ENCODE data around the gene SH2B3.
"Not testable (repeated sequence)": the region's sequence is repeated elsewhere in the genome, so short reads cannot be mapped to it uniquely, and the experiment has no call there.

SH2B3 gene

GRCh38 chr12:111405859-111406473 lies at the start of gene SH2B3:
TSS of gene SH2B3 (plus strand) at chr12:111405923. CDS start at chr12:111418146, 12,223 bp downstream.
- peak in 1 of 3 donors; percentile 55 for DNase-seq (ENCODE audit: low read depth in 2 of 3, low spot score in 1 of 3)

DNA sequence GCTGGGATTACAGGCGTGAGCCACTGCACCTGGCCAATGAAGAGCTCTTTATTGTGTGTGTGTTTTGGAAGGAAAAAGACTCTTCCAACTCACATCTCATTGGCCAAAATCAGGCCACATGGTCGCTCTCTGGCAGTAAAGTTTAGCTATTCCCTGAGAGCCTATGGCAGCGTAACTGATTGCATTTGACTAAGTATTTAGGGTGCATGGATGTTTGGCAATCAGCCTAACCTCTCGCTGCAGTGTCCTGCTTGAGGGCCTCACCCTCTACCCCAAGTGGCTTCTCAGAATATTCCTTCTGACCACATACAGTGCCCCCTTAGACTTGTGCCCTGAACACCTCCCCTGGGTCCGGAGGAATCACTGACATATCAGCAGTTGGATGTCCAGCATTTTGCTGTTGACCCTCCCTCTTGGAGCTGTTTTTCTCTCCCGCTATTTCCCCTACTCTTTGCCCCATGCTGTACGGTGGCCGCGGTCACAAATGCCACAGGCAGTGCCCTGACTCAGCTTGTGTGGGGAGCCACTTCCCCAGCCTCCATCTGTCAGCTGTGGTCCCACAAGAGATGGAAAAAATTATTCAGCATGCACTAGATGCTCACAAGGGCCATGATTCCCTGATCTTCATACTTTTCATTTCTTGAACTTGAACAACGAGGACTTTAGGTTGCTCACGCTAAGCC lies 46.4 kb upstream of the SH2B3 start:
- peak; percentile 44 to 47 (median 46) for DNase-seq (ENCODE audit: low read depth in 2 of 3, low spot score in 1 of 3)

- no peak for DNase-seq (ENCODE audit: low read depth in 2 of 3, low spot score in 1 of 3)
These were observed 45.8 kb upstream of the SH2B3 start for GRCh38 chr12:111359914-111360276.

DNA sequence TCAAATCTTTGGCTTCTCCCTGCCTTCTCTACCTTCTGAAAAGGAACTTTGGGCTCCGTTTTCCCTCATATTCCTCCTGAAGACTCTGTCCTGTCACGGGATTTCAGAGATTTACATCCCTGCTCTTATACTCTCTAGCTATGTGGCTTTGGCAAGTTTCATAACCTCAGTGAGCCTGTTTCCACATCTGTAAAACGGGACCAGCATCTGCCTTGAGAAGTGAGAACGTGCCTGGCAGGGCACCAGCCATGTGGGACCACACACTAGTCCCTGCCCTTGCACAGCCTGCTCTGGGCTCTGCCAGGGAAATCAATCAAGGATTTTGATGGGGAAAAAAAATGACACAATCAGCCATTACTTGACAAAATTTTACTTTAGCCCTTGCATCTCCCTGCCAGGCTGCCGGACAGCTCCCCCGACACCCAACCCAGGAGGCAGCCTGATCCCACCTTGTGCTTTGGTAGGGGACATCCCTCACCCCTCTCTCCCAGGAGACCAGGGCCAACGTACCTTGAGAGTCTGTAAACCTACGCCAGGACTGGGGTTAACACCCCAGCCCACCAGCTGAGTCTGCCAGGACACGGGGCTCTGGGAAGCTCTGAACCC lies 45.3 kb upstream of the SH2B3 start:
- no peak for DNase-seq (ENCODE audit: low read depth in 2 of 3, low spot score in 1 of 3)

GRCh38 chr12:111361073-111361716 lies 44.5 kb upstream of the SH2B3 start:
- no peak for DNase-seq (ENCODE audit: low read depth in 2 of 3, low spot score in 1 of 3)

GRCh38 chr12:111361717-111362576 lies 43.8 kb upstream of the SH2B3 start:
- no peak for DNase-seq (ENCODE audit: low read depth in 2 of 3, low spot score in 1 of 3)

- no peak for DNase-seq (ENCODE audit: low read depth in 2 of 3, low spot score in 1 of 3)
These were observed 42.8 kb upstream of the SH2B3 start for GRCh38 chr12:111362687-111363475.

GRCh38 chr12:111363578-111363977 lies 42.1 kb upstream of the SH2B3 start:
- DNase-seq (ENCODE audit: low read depth in 2 of 3, low spot score in 1 of 3) = no peak

DNA sequence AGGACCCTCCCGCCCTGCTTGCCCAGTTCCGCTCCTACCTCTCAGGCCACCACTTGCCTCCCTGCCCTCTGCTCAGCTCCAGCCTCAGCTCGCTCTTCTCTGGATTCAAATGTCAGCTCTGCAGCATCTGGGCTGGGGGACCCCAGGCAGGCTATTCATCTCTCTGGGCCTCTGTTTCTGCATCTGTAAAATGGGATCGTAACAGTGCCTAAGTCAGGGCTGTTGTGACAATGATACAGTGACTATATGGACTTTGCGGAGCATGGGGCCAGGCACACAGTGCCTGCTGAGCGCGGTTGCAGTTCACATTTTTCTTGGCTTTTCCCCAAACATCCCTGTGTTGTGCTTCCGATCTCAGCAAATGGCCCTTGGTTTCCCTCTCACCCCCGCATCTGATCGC lies 39.6 kb upstream of the SH2B3 start:
- DNase-seq (ENCODE audit: low read depth in 2 of 3, low spot score in 1 of 3) = no peak

GRCh38 chr12:111366583-111366982 lies 39.1 kb upstream of the SH2B3 start:
- DNase-seq (ENCODE audit: low read depth in 2 of 3, low spot score in 1 of 3) = no peak

- no peak for DNase-seq (ENCODE audit: low read depth in 2 of 3, low spot score in 1 of 3)
These were observed 38.0 kb upstream of the SH2B3 start for GRCh38 chr12:111367661-111368221.

DNA sequence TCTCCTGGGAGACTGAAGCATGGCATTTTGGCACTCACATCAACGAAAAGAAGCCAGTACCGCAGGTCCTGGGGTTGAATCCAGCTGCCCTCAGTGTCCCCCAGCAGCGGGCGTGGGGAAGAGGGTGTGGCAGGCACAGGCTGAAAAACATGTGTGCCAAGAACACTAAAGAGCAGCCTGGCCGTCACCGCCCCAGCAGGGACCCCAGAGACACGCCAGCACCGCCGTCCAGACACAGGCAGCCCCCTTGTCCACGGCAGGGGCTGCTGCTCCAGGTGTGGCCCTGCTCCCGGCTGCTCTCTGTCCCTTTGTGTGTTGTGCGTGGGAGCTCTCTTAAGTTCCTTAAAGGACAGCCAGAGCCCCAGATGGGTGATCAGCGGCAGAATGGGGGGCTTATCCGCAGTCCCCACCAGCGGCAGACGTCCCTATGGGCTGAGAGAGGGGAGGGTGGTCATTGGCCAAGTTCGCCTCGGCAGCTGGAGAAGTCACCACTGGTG lies 37.4 kb upstream of the SH2B3 start:
- no peak for DNase-seq (ENCODE audit: low read depth in 2 of 3, low spot score in 1 of 3)

DNA sequence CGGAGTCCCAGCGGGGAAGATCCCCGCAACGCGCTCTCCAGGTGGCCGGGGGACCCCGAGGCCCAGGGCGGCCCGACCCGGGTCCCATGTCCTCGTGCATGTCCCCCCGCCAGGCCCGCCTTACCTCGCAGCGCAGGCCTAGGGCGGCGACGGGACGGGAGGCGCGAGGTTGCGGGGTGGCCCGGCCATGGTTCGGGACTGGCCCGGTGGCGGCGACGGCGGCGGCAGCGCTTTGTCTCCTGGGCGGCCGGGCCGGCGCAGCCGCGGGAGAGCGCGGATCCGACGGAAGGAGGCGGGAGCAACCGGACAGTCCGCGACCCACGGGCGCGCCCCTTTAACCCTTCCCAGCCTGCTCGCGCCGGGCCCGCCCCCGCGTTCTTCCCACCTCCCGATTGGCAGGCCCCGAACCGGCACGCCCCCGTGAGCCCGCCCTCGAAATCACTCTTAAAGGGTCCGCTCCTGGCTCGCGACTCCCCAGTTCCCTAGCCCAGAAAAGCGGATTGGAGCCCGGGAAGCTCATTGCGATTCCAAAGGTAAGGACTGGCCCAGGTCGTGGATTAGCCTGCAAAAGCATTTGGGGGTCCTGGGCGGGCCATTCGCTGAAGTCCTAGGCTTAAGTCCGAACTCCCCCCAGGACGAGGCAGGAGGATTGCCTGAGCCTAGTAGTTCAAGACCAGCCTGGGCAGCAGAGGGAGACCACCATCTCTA lies 36.8 kb upstream of the SH2B3 start, which contains the start of gene PHETA1:
TSS of gene PHETA1 (minus strand) at position 308 of the 708 bp plus-strand sequence. CDS start 5,668 bp downstream, outside the sequence.
- DNase-seq (ENCODE audit: low read depth in 2 of 3, low spot score in 1 of 3) = peak; percentile 62 to 81 (median 74)

GRCh38 chr12:111369496-111370220 lies 36.1 kb upstream of the SH2B3 start:
- DNase-seq (ENCODE audit: low read depth in 2 of 3, low spot score in 1 of 3) = no peak

DNA sequence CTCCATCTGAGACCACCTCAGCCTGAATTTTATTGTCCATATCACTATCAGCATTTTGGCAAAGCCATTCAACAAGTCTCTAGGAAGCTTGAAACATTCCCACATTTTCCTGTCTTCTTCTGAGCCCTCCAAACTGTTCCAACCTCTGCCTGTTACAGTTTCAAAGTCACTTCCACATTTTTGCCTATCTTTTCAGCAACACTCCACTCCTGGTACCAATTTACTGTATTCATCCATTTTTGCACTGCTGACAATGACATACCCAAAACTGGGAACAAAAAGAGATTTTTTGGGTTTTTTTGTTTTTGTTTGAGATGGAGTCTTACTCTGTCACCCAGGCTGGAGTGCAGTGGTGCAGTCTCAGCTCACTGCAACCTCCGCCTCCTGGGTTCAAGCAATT lies 32.5 kb upstream of the SH2B3 start:
- not testable (repeated sequence) for DNase-seq (ENCODE audit: low read depth in 2 of 3, low spot score in 1 of 3)

- no peak for DNase-seq (ENCODE audit: low read depth in 2 of 3, low spot score in 1 of 3)
These were observed 28.3 kb upstream of the SH2B3 start for GRCh38 chr12:111377440-111377839.

GRCh38 chr12:111379942-111380554 lies 25.7 kb upstream of the SH2B3 start:
- DNase-seq (ENCODE audit: low read depth in 2 of 3, low spot score in 1 of 3) = no peak

DNA sequence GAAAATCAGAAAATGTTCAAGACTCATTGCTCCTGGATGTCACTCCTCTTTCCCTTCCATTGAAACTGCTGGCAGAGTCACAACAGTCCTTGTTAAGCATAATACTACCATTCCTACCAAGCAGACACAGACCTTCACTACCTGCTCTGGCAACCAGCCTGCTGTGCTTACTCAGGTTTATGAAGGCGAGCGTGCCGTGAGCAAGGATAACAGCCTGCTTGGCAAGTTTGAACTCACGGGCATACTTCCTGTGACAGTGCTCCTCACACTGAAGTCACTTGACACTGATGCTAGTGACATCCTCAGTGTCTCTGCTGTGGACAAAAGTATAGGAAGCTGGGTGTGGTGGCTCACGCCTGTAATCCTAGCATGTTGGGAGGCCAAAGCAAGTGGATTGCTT lies 21.1 kb upstream of the SH2B3 start:
- no peak for DNase-seq (ENCODE audit: low read depth in 2 of 3, low spot score in 1 of 3)

All from stimulated activated CD4-positive, alpha-beta T cell treated with anti-CD3 and anti-CD28 coated beads, Interleukin-12 subunit alpha, Interleukin-12 subunit beta, amount 100 ng/mL, for 48 hours (primary cell).